ENCODE data around the gene RICTOR. TPM values are rescaled to one million over a fixed set of nuclear protein-coding genes. Genes with fewer than 3 reads are reported as not detected.
"Not testable (repeated sequence)": the region's sequence is repeated elsewhere in the genome, so short reads cannot be mapped to it uniquely, and the experiment has no call there.

RICTOR gene
- total RNA-seq, 1 experiment from 2014 or later: 25.7 TPM

DNA sequence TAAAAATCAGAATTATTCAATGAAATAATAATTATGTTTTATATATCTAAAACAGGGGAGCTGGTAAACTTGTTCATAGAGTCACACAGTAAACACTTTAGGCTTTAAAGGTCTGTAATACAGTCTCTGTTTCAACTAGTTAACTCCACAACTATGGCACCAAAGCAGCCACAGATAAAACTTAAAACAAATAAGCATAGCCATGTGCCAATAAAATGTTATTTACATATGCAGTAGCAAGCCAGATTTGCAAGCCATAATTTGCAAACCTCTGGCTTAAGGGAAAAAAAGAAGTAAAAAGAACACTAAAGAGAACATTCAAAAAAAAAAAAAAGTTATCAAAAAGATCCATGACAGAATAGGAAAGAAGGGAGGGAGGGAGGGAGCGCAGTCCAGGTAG is 24.9 kb downstream of the RICTOR start:
- intact Hi-C loops (cut with micrococcal nuclease; ENCODE audit: unreplicated experiment): no loop called here
- H3K27me3 ChIP-seq (replicated peaks; ENCODE audit: control insufficient read depth, insufficient read depth, low read length): no peaks in the 10 kb centered on the region
- no peaks in the 10 kb centered on the region for H3K27me3 Mint-ChIP-seq (ENCODE audit: insufficient read depth, unreplicated experiment)
- H3K4me3 ChIP-seq (ENCODE audit: low read depth, low read length): no peak overlapping the region
- H3K36me3 Mint-ChIP-seq (ENCODE audit: insufficient read depth, unreplicated experiment): no peaks in the 10 kb centered on the region
- TF ChIP-seq, protein P1, sequence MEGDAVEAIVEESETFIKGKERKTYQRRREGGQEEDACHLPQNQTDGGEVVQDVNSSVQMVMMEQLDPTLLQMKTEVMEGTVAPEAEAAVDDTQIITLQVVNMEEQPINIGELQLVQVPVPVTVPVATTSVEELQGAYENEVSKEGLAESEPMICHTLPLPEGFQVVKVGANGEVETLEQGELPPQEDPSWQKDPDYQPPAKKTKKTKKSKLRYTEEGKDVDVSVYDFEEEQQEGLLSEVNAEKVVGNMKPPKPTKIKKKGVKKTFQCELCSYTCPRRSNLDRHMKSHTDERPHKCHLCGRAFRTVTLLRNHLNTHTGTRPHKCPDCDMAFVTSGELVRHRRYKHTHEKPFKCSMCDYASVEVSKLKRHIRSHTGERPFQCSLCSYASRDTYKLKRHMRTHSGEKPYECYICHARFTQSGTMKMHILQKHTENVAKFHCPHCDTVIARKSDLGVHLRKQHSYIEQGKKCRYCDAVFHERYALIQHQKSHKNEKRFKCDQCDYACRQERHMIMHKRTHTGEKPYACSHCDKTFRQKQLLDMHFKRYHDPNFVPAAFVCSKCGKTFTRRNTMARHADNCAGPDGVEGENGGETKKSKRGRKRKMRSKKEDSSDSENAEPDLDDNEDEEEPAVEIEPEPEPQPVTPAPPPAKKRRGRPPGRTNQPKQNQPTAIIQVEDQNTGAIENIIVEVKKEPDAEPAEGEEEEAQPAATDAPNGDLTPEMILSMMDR (IDR thresholded peaks at IDR 0.05; ENCODE audit: insufficient read depth in 1 of 2, low read depth in 1 of 2, low read length in 1 of 2, severe bottlenecking in 1 of 2, unreplicated experiment in 1 of 2): no peak
- no peak overlapping the region for H3K27ac Mint-ChIP-seq (ENCODE audit: unreplicated experiment)
- no peaks in the 10 kb centered on the region for H3K36me3 ChIP-seq (ENCODE audit: control insufficient read depth, insufficient read depth, low read length)
- H3K9me3 ChIP-seq: no peaks in the 10 kb centered on the region
- no peaks in the 10 kb centered on the region for H3K9me3 Mint-ChIP-seq (ENCODE audit: unreplicated experiment)
- POLR2A ChIA-PET: no interaction called here
- no peak for DNase-seq
- no peaks in the 10 kb centered on the region for H3K4me1 ChIP-seq
- H3K4me3 Mint-ChIP-seq (ENCODE audit: unreplicated experiment): no peak overlapping the region
- BruUV-seq (replicated peaks): no TSS peak
- CTCF ChIA-PET: no interaction called here
- peaks cover 9% of the 10 kb centered on the region for H3K4me1 Mint-ChIP-seq (ENCODE audit: low read depth, unreplicated experiment)

DNA sequence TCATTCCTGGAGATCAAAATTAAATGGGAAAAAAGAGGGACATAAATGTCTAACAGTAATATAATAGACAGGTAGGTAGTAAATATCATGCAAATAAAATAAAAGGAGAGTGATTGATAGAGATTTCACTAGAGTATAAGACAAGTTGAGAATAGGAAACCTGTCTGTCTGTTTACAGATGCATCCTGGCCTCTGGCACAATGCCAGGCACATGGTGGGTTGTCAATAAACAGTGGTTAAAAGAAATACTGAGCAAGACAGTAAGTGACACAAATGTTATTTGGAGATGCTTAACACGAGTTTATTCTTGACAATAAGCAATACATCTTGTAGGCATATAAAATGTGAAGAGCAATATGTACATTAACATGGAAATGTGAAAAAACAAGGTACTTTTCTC is 33.3 kb downstream of the RICTOR start:
- Histone ChIP-seq H3K4me3 (ENCODE audit: low read depth, low read length) (no peak overlapping the region), H3K27me3 (replicated peaks; ENCODE audit: control insufficient read depth, insufficient read depth, low read length) (no peaks in the 10 kb centered on the region), H3K4me1 (no peaks in the 10 kb centered on the region), H3K36me3 (ENCODE audit: control insufficient read depth, insufficient read depth, low read length) (no peaks in the 10 kb centered on the region), H3K9me3 (no peaks in the 10 kb centered on the region)
- H3K9me3 Mint-ChIP-seq (ENCODE audit: unreplicated experiment): peaks cover under 1% of the 10 kb centered on the region
- H3K36me3 Mint-ChIP-seq (ENCODE audit: insufficient read depth, unreplicated experiment): no peaks in the 10 kb centered on the region
- no peaks in the 10 kb centered on the region for H3K4me1 Mint-ChIP-seq (ENCODE audit: low read depth, unreplicated experiment)
- no peak overlapping the region for H3K4me3 Mint-ChIP-seq (ENCODE audit: unreplicated experiment)
- DNase-seq: no peak
- no peaks in the 10 kb centered on the region for H3K27me3 Mint-ChIP-seq (ENCODE audit: insufficient read depth, unreplicated experiment)
- ChIA-PET POLR2A (no interaction called here), CTCF (no interaction called here)
- intact Hi-C loops (cut with micrococcal nuclease; ENCODE audit: unreplicated experiment): no loop called here
- H3K27ac Mint-ChIP-seq (ENCODE audit: unreplicated experiment): no peak overlapping the region
- TF ChIP-seq, protein P1 (IDR thresholded peaks at IDR 0.05; ENCODE audit: insufficient read depth in 1 of 2, low read depth in 1 of 2, low read length in 1 of 2, severe bottlenecking in 1 of 2, unreplicated experiment in 1 of 2): no peak
- BruUV-seq (replicated peaks): no TSS peak

DNA sequence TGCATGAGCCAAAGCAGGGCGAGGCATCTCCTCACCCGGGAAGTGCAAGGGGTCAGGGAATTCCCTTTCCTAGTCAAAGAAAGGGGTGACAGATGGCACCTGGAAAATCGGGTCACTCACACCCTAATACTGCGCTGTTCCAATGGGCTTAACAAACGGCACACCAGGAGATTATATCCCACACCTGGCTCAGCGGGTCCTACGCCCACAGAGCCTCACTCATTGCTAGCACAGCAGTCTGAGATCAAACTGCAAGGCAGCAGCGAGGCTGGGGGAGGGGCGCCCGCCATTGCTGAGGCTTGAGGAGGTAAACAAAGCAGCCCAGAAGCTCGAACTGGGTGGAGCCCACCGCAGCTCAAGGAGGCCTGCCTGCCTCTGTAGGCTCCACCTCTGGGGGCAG is 39.7 kb downstream of the RICTOR start:
- DNase-seq; H3K9me3 ChIP-seq; H3K36me3 ChIP-seq (ENCODE audit: control insufficient read depth, insufficient read depth, low read length); H3K4me3 ChIP-seq (ENCODE audit: low read depth, low read length); H3K4me3 Mint-ChIP-seq (ENCODE audit: unreplicated experiment); H3K9me3 Mint-ChIP-seq (ENCODE audit: unreplicated experiment); H3K27ac Mint-ChIP-seq (ENCODE audit: unreplicated experiment); intact Hi-C loops (cut with micrococcal nuclease; ENCODE audit: unreplicated experiment); H3K36me3 Mint-ChIP-seq (ENCODE audit: insufficient read depth, unreplicated experiment); H3K27me3 Mint-ChIP-seq (ENCODE audit: insufficient read depth, unreplicated experiment); BruUV-seq (replicated peaks); POLR2A ChIA-PET; CTCF ChIA-PET; H3K27me3 ChIP-seq (replicated peaks; ENCODE audit: control insufficient read depth, insufficient read depth, low read length): not testable (repeated sequence)
- H3K4me1 ChIP-seq: peaks cover 17% of the 10 kb centered on the region
- peaks cover 15% of the 10 kb centered on the region for H3K4me1 Mint-ChIP-seq (ENCODE audit: low read depth, unreplicated experiment)

DNA sequence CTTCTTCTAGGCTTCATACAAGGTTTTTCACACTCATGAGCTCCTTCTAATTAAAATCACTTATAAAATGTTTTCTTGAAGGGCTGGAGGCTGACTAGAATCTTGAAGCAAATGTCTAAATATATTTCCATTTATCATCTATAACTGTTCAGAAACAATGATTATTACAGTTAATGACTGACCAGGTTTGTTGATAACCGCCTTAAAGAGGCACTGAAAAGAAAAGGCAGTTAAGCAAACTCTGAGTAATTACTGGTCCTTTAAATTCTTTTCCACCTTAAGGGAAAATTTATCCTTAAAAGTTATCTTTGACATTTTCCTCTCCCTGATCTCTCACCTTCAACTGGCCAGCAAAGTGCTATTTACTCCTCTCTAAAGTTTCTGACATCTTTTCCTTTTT is 43.2 kb downstream of the RICTOR start:
- Histone ChIP-seq H3K36me3 (ENCODE audit: control insufficient read depth, insufficient read depth, low read length) (no peaks in the 10 kb centered on the region), H3K9me3 (no peaks in the 10 kb centered on the region), H3K27me3 (replicated peaks; ENCODE audit: control insufficient read depth, insufficient read depth, low read length) (no peaks in the 10 kb centered on the region), H3K4me1 (peaks cover 17% of the 10 kb centered on the region), H3K4me3 (ENCODE audit: low read depth, low read length) (no peak overlapping the region)
- TF ChIP-seq, protein P1 (IDR thresholded peaks at IDR 0.05; ENCODE audit: insufficient read depth in 1 of 2, low read depth in 1 of 2, low read length in 1 of 2, severe bottlenecking in 1 of 2, unreplicated experiment in 1 of 2): no peak
- intact Hi-C loops (cut with micrococcal nuclease; ENCODE audit: unreplicated experiment): no loop called here
- H3K27me3 Mint-ChIP-seq (ENCODE audit: insufficient read depth, unreplicated experiment): no peaks in the 10 kb centered on the region
- POLR2A ChIA-PET: no interaction called here
- H3K4me1 Mint-ChIP-seq (ENCODE audit: low read depth, unreplicated experiment): peaks cover 15% of the 10 kb centered on the region
- H3K36me3 Mint-ChIP-seq (ENCODE audit: insufficient read depth, unreplicated experiment): no peaks in the 10 kb centered on the region
- H3K4me3 Mint-ChIP-seq (ENCODE audit: unreplicated experiment): no peak overlapping the region
- no peak for DNase-seq
- CTCF ChIA-PET: no interaction called here
- no peak overlapping the region for H3K27ac Mint-ChIP-seq (ENCODE audit: unreplicated experiment)
- peaks cover 9% of the 10 kb centered on the region for H3K9me3 Mint-ChIP-seq (ENCODE audit: unreplicated experiment)
- no TSS peak for BruUV-seq (replicated peaks)

Data from Caco-2 (cell line).